ENCODE data around the gene SLC35F2.

DNA sequence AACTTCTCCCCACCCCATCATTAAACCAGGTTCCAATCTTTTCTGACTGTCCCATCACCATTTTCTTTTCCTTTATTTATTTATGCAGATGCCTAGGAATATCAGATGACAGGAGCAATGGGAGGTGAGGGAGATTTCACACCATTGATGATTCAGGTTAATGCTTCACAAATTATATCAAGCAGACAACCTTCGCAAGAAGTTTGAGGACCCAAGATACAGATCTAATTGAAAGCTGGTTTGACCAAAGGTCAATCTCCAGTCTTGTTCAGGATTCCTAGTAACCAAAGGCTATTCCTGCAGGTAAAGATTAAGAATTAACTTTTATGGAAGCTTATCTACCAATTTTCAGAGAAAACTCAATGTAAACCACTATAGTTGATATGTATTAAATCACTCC, 54.4 kb downstream of the SLC35F2 start:
- TF ChIP-seq, protein P1, sequence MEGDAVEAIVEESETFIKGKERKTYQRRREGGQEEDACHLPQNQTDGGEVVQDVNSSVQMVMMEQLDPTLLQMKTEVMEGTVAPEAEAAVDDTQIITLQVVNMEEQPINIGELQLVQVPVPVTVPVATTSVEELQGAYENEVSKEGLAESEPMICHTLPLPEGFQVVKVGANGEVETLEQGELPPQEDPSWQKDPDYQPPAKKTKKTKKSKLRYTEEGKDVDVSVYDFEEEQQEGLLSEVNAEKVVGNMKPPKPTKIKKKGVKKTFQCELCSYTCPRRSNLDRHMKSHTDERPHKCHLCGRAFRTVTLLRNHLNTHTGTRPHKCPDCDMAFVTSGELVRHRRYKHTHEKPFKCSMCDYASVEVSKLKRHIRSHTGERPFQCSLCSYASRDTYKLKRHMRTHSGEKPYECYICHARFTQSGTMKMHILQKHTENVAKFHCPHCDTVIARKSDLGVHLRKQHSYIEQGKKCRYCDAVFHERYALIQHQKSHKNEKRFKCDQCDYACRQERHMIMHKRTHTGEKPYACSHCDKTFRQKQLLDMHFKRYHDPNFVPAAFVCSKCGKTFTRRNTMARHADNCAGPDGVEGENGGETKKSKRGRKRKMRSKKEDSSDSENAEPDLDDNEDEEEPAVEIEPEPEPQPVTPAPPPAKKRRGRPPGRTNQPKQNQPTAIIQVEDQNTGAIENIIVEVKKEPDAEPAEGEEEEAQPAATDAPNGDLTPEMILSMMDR (IDR thresholded peaks at IDR 0.05; ENCODE audit: control extremely low read depth in 1 of 3, insufficient read depth in 1 of 3, low read depth in 1 of 3, low read length in 3 of 3), result no peak
- TF ChIP-seq RAD21 (IDR thresholded peaks at IDR 0.05 in 1 of 2, conservative IDR thresholded peaks at IDR 0.05 in 1 of 2; ENCODE audit: low read depth in 2 of 2, low read length in 2 of 2) (no peak), EZH2 (IDR thresholded peaks at IDR 0.05; ENCODE audit: low read depth, low read length, severe bottlenecking) (no peak), TAF1 (IDR thresholded peaks at IDR 0.05; ENCODE audit: low read depth, low read length) (no peak), POLR2A (IDR thresholded peaks at IDR 0.05; ENCODE audit: control extremely low read depth in 1 of 2, low read depth in 2 of 2, low read length in 2 of 2) (no peak), CEBPB (IDR thresholded peaks at IDR 0.05; ENCODE audit: low read depth, low read length) (no peak), RNF2 (IDR thresholded peaks at IDR 0.05; ENCODE audit: borderline replicate concordance, low read depth, low read length, missing control alignments, poor library complexity, severe bottlenecking) (no peak), RXRA (IDR thresholded peaks at IDR 0.05; ENCODE audit: insufficient read depth, low read depth, low read length) (no peak), TEAD4 (IDR thresholded peaks at IDR 0.05; ENCODE audit: low read depth, low read length) (no peak), BRCA1 (IDR thresholded peaks at IDR 0.05; ENCODE audit: low read depth, low read length) (no peak), SIN3A (conservative IDR thresholded peaks at IDR 0.05 in 1 of 2, IDR thresholded peaks at IDR 0.05 in 1 of 2; ENCODE audit: low read depth in 1 of 2, low read length in 2 of 2) (no peak)
- TF ChIP-seq, protein P2, sequence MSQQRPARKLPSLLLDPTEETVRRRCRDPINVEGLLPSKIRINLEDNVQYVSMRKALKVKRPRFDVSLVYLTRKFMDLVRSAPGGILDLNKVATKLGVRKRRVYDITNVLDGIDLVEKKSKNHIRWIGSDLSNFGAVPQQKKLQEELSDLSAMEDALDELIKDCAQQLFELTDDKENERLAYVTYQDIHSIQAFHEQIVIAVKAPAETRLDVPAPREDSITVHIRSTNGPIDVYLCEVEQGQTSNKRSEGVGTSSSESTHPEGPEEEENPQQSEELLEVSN (IDR thresholded peaks at IDR 0.05), result no peak
- TF ChIP-seq, protein P3, sequence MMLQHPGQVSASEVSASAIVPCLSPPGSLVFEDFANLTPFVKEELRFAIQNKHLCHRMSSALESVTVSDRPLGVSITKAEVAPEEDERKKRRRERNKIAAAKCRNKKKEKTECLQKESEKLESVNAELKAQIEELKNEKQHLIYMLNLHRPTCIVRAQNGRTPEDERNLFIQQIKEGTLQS (IDR thresholded peaks at IDR 0.05; ENCODE audit: insufficient read depth, low read depth, low read length), result no peak

All from H1 (cell line).